Activated T-helper 17 cell treated with anti-CD3 and anti-CD28 coated beads, Interleukin-2, amount 50 U/mL, for 72 hours (primary cell): ENCODE data around the gene PTPN13. TPM values are rescaled to one million over a fixed set of nuclear protein-coding genes. Genes with fewer than 3 reads are reported as not detected.
A peak's percentile ranks its signal among the peaks of the same experiment; 100 is the strongest.

Source experiments
- ATAC-seq: fragments of 150-1000 bp; cut with Tn5 transposase; replicated peaks from 2 replicates; pipeline ENCODE4 v1.10.0; 2021; ENCODE audit warnings: mild to moderate bottlenecking, moderate library complexity
- H3K27ac Mint-ChIP-seq: one replicate; pipeline ENCODE4 v1.8.0; 2022; ENCODE audit warnings: mixed read lengths
- H3K27me3 Mint-ChIP-seq: one replicate; pipeline ENCODE4 v1.8.0; 2022; ENCODE audit warnings: mixed read lengths
- H3K36me3 Mint-ChIP-seq: one replicate; pipeline ENCODE4 v1.8.0; 2022; ENCODE audit warnings: low read depth, mild to moderate bottlenecking, mixed read lengths
- H3K4me1 Mint-ChIP-seq: one replicate; pipeline ENCODE4 v1.8.0; 2022; ENCODE audit warnings: mixed read lengths
- H3K4me3 Mint-ChIP-seq: one replicate; pipeline ENCODE4 v1.8.0; 2022; ENCODE audit warnings: mild to moderate bottlenecking, mixed read lengths
- H3K9me3 Mint-ChIP-seq: one replicate; pipeline ENCODE4 v1.8.0; 2022; ENCODE audit warnings: mixed read lengths
- total RNA-seq, 2 donors: library from RNA; stranded (reverse); gene quantifications; one replicate each; pipeline ENCODE4 v1.2.3, GENCODE V29; 2022

PTPN13 gene
- total RNA-seq, 2 donors from 2014 or later: 14.5 to 23.0 TPM

GRCh38 chr4:86816501-86817273, 222.6 kb downstream of the PTPN13 start:
- Mint-ChIP-seq H3K36me3 (peaks cover 47% of the 10 kb centered on the region), H3K9me3 (no peaks in the 10 kb centered on the region), H3K27me3 (no peaks in the 10 kb centered on the region), H3K27ac (peak overlapping the region; percentile 9), H3K4me3 (no peak overlapping the region), H3K4me1 (no peaks in the 10 kb centered on the region)
- ATAC-seq: no peak

- no peak overlapping the region for H3K4me3 Mint-ChIP-seq
- H3K9me3 Mint-ChIP-seq: no peaks in the 10 kb centered on the region
- no peaks in the 10 kb centered on the region for H3K4me1 Mint-ChIP-seq
- peaks cover 32% of the 10 kb centered on the region for H3K36me3 Mint-ChIP-seq
- ATAC-seq: no peak
- H3K27ac Mint-ChIP-seq: no peak overlapping the region
- no peaks in the 10 kb centered on the region for H3K27me3 Mint-ChIP-seq
Observed at GRCh38 chr4:86818211-86818610, 224.1 kb downstream of the PTPN13 start.

GRCh38 chr4:86818841-86819240, 224.7 kb downstream of the PTPN13 start:
- H3K27ac Mint-ChIP-seq: no peak overlapping the region
- H3K36me3 Mint-ChIP-seq: peaks cover 25% of the 10 kb centered on the region
- no peak overlapping the region for H3K4me3 Mint-ChIP-seq
- H3K9me3 Mint-ChIP-seq: no peaks in the 10 kb centered on the region
- H3K4me1 Mint-ChIP-seq: no peaks in the 10 kb centered on the region
- no peaks in the 10 kb centered on the region for H3K27me3 Mint-ChIP-seq
- no peak for ATAC-seq

DNA sequence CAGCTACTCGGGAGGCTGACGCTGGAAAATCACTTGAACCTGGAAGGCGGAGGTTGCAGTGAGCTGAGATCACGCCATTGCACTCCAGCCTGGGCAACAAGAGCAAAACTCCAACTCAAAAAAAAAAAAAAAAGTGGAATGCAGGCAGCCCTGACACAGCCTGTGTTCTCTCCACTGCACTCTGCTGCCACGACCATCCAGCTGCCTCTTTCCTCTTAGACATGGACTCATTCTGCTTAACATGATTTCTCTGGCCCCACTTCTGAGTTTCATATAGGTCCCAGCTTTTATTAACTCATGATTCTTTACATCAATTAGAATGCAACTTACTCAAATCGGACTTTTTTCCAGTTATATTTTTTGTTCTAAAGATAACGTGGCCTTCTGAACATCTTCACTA, 225.4 kb downstream of the PTPN13 start:
- Mint-ChIP-seq H3K9me3 (no peaks in the 10 kb centered on the region), H3K4me3 (no peak overlapping the region), H3K27ac (no peak overlapping the region), H3K36me3 (peaks cover 18% of the 10 kb centered on the region), H3K27me3 (no peaks in the 10 kb centered on the region), H3K4me1 (no peaks in the 10 kb centered on the region)
- ATAC-seq: no peak

DNA sequence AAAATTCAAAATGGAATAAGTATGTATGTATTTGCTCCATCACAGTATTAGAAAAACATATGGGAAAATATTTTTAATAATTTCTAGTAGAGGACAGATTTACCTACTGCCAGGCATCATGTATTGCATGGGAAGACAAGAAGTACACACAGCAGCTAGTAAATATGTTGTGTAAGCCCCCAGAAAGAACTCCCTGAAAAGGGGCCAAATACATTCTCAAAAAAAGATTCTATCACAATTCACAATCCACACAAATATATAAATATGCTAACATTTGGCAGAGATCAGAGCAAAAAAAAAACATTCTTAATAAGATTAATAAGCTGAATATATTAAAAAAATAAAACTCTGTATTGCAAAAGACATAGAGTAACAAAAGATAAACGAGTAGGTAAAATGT, 227.0 kb downstream of the PTPN13 start:
- no peak overlapping the region for H3K27ac Mint-ChIP-seq
- no peaks in the 10 kb centered on the region for H3K9me3 Mint-ChIP-seq
- ATAC-seq: no peak
- H3K36me3 Mint-ChIP-seq: peaks cover 4% of the 10 kb centered on the region
- H3K4me1 Mint-ChIP-seq: no peaks in the 10 kb centered on the region
- H3K4me3 Mint-ChIP-seq: no peak overlapping the region
- H3K27me3 Mint-ChIP-seq: no peaks in the 10 kb centered on the region

GRCh38 chr4:86822136-86822535, 228.0 kb downstream of the PTPN13 start:
- H3K9me3 Mint-ChIP-seq: no peaks in the 10 kb centered on the region
- no peak overlapping the region for H3K27ac Mint-ChIP-seq
- H3K36me3 Mint-ChIP-seq: no peaks in the 10 kb centered on the region
- H3K27me3 Mint-ChIP-seq: no peaks in the 10 kb centered on the region
- peak; percentile 5 for ATAC-seq
- no peaks in the 10 kb centered on the region for H3K4me1 Mint-ChIP-seq
- no peak overlapping the region for H3K4me3 Mint-ChIP-seq

GRCh38 chr4:86825511-86825910, 231.4 kb downstream of the PTPN13 start:
- H3K36me3 Mint-ChIP-seq: no peaks in the 10 kb centered on the region
- H3K27ac Mint-ChIP-seq: no peak overlapping the region
- H3K4me3 Mint-ChIP-seq: no peak overlapping the region
- H3K27me3 Mint-ChIP-seq: peaks cover 8% of the 10 kb centered on the region
- no peak for ATAC-seq
- no peaks in the 10 kb centered on the region for H3K4me1 Mint-ChIP-seq
- no peaks in the 10 kb centered on the region for H3K9me3 Mint-ChIP-seq

GRCh38 chr4:86831262-86832130, 237.4 kb downstream of the PTPN13 start:
- peaks cover 15% of the 10 kb centered on the region for H3K27me3 Mint-ChIP-seq
- no peak for ATAC-seq
- H3K9me3 Mint-ChIP-seq: no peaks in the 10 kb centered on the region
- no peak overlapping the region for H3K27ac Mint-ChIP-seq
- no peak overlapping the region for H3K4me3 Mint-ChIP-seq
- no peaks in the 10 kb centered on the region for H3K36me3 Mint-ChIP-seq
- no peaks in the 10 kb centered on the region for H3K4me1 Mint-ChIP-seq

GRCh38 chr4:86833615-86834014, 239.5 kb downstream of the PTPN13 start:
- H3K27me3 Mint-ChIP-seq: peaks cover 10% of the 10 kb centered on the region
- no peak overlapping the region for H3K27ac Mint-ChIP-seq
- H3K4me1 Mint-ChIP-seq: no peaks in the 10 kb centered on the region
- no peak for ATAC-seq
- no peak overlapping the region for H3K4me3 Mint-ChIP-seq
- H3K36me3 Mint-ChIP-seq: no peaks in the 10 kb centered on the region
- H3K9me3 Mint-ChIP-seq: no peaks in the 10 kb centered on the region

GRCh38 chr4:86834901-86835300, 240.8 kb downstream of the PTPN13 start:
- Mint-ChIP-seq H3K4me1 (no peaks in the 10 kb centered on the region), H3K27me3 (peaks cover 7% of the 10 kb centered on the region), H3K36me3 (no peaks in the 10 kb centered on the region), H3K4me3 (no peak overlapping the region), H3K27ac (no peak overlapping the region), H3K9me3 (no peaks in the 10 kb centered on the region)
- no peak for ATAC-seq

DNA sequence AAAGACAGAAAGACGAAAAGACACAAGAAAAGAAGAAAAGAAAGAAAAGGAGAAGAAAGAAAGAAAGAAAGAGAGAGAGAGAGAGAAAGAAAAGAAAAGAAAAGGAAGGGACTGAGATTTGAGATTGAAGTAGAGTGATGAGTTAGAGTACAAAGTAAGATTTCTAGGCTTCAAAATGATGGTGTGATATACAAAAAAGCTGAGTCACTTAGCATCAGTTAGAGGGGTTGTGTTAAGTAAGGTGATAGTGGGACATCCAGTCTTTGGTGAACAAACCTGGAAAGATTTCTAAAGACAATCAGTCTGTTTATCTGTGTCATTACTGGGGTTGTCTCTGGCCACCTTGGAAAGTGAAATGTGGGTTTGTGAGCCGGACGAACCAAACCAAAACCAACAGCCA, 241.6 kb downstream of the PTPN13 start:
- Mint-ChIP-seq H3K27me3 (peaks cover 7% of the 10 kb centered on the region), H3K9me3 (no peaks in the 10 kb centered on the region), H3K4me3 (no peak overlapping the region), H3K4me1 (no peaks in the 10 kb centered on the region), H3K27ac (no peak overlapping the region), H3K36me3 (no peaks in the 10 kb centered on the region)
- ATAC-seq: no peak

DNA sequence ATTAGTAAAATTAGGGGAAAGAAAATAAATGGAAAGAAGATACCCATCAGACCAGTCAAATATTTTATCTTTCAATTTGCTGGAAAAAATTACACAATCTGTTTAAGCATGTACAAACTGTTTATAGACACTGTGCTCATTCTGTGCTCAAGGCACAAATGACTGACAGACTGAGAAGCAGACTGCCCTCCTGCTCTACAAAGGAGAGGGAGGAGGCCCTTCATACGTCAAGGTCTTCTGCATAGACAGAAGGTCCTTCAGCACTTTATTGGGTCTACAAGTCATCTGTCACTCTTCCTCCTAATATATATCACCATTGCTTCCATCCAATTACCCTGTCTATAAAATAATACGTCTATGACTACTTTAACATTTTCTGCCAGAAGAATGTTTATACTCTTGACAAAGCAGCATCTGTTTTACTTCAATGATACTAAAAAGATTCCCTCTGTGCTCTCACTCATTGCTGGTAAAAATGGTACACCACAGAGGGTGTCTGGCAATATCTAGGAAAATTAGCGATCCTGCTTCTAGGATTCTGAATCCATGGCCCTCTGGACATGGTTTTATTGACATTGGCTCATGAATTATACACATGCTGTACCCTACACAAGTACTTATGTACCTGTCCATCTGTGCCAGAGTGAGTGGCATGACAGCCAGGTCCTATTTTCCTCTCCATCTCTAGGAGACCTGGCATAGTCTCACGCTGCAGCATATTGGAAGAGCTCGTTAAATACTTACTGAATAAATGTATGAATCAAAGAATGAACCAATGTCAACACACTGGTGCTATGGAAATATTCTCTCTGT, 243.8 kb downstream of the PTPN13 start:
- H3K27me3 Mint-ChIP-seq: peaks cover 7% of the 10 kb centered on the region
- H3K4me1 Mint-ChIP-seq: no peaks in the 10 kb centered on the region
- H3K4me3 Mint-ChIP-seq: no peak overlapping the region
- no peaks in the 10 kb centered on the region for H3K36me3 Mint-ChIP-seq
- no peaks in the 10 kb centered on the region for H3K9me3 Mint-ChIP-seq
- ATAC-seq: no peak
- no peak overlapping the region for H3K27ac Mint-ChIP-seq

DNA sequence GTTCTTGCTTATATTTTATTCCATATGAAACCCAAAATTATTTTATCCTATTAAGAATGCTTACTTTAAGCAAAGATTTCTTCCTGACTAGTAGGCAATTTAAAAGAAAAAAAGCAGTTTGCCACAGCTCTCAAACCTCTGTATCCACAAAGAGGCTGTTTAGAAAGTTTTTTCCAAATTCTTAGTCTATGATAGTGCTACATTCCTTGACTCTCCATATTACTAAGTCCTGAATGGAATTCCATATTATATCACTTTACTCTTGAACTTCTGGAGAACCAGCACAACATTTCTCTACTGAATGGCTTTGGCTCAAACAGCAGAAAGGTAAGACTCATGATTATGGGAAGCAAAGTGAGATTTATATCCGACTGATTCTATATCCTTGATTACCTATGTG, 246.7 kb downstream of the PTPN13 start:
- no peaks in the 10 kb centered on the region for H3K36me3 Mint-ChIP-seq
- H3K9me3 Mint-ChIP-seq: peaks cover 5% of the 10 kb centered on the region
- H3K4me1 Mint-ChIP-seq: no peaks in the 10 kb centered on the region
- H3K27me3 Mint-ChIP-seq: peaks cover 5% of the 10 kb centered on the region
- ATAC-seq: no peak
- H3K4me3 Mint-ChIP-seq: no peak overlapping the region
- no peak overlapping the region for H3K27ac Mint-ChIP-seq

DNA sequence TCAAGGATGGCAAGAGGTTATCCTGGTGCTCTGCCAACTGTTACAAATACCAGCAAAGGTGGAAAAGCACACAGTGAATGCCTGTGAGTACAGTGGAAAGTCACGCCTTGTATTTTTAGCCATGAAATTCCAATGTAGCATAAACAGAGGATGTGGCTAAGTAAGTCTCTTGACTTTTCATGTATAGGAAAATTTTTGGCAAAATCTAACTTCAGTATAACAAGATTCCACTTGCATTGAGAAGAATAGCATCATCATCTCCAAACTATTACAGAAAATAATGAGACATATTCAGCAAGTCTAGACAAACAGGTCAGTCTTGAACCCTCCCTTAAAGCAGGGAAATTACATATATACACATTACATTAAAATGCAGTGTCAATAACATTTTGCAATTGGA, 247.2 kb downstream of the PTPN13 start:
- peaks cover 5% of the 10 kb centered on the region for H3K27me3 Mint-ChIP-seq

More for the DNA sequence above, 247.2 kb downstream of the PTPN13 start:
- H3K9me3 Mint-ChIP-seq: peaks cover 5% of the 10 kb centered on the region
- H3K4me1 Mint-ChIP-seq: no peaks in the 10 kb centered on the region
- H3K27ac Mint-ChIP-seq: no peak overlapping the region
- H3K4me3 Mint-ChIP-seq: no peak overlapping the region
- H3K36me3 Mint-ChIP-seq: no peaks in the 10 kb centered on the region
- no peak for ATAC-seq
